RCC 7860 (cell line): ENCODE data around the gene CATSPER1.

Experiments used
- DNase-seq: peaks from one replicate; pipeline ENCODE4 v3.0.0-alpha.2; 2015; ENCODE audit warnings: low spot score
- FAIRE-seq: peaks from 2 replicates; lab custom pipeline; 2012; peaks lifted over from hg19 to GRCh38; lab: Jason Lieb, UNC

Gene CATSPER1

GRCh38 chr11:66026017-66026529, at the start of gene CATSPER1:
TSS of gene CATSPER1 (minus strand) at chr11:66026479. CDS start at chr11:66026379, 100 bp downstream.
- DNase-seq (no peak), FAIRE-seq (no peak)

- DNase-seq (no peak), FAIRE-seq (no peak)
Measured at GRCh38 chr11:66075273-66075672, 49.0 kb upstream of the CATSPER1 start.

GRCh38 chr11:66073669-66074068, 47.4 kb upstream of the CATSPER1 start:
- no peak for FAIRE-seq
- no peak for DNase-seq

- FAIRE-seq: no peak
- DNase-seq: no peak
Measured at GRCh38 chr11:66072518-66072917, 46.2 kb upstream of the CATSPER1 start.

GRCh38 chr11:66072081-66072480, 45.8 kb upstream of the CATSPER1 start:
- no peak for DNase-seq
- no peak for FAIRE-seq

GRCh38 chr11:66071381-66071801, 45.1 kb upstream of the CATSPER1 start:
- DNase-seq (no peak), FAIRE-seq (no peak)

GRCh38 chr11:66070604-66071380, 44.5 kb upstream of the CATSPER1 start:
- no peak for DNase-seq

GRCh38 chr11:66069715-66070603, 43.7 kb upstream of the CATSPER1 start, which contains the start of gene PACS1:
TSS of gene PACS1 (plus strand) at chr11:66070272. CDS start at chr11:66070487, 215 bp downstream.
- FAIRE-seq (no peak), DNase-seq (peak; percentile 50)

More at GRCh38 chr11:66070604-66071380, 44.5 kb upstream of the CATSPER1 start:
- FAIRE-seq: no peak

GRCh38 chr11:66068923-66069714, 42.8 kb upstream of the CATSPER1 start:
- no peak for DNase-seq
- no peak for FAIRE-seq

GRCh38 chr11:66068154-66068821, 42.0 kb upstream of the CATSPER1 start:
- no peak for FAIRE-seq

GRCh38 chr11:66067640-66068039, 41.4 kb upstream of the CATSPER1 start:
- FAIRE-seq: no peak
- DNase-seq: no peak

More at GRCh38 chr11:66068154-66068821, 42.0 kb upstream of the CATSPER1 start:
- peak; percentile 49 for DNase-seq

- no peak for FAIRE-seq
Measured at GRCh38 chr11:66066751-66067150, 40.5 kb upstream of the CATSPER1 start.

GRCh38 chr11:66064571-66064970, 38.3 kb upstream of the CATSPER1 start:
- FAIRE-seq: no peak
- no peak for DNase-seq

More at GRCh38 chr11:66066751-66067150, 40.5 kb upstream of the CATSPER1 start:
- DNase-seq: no peak

- FAIRE-seq: no peak
- DNase-seq: no peak
Measured at GRCh38 chr11:66063900-66064299, 37.6 kb upstream of the CATSPER1 start.

GRCh38 chr11:66062408-66062807, 36.1 kb upstream of the CATSPER1 start:
- FAIRE-seq (no peak), DNase-seq (no peak)

- DNase-seq (no peak), FAIRE-seq (no peak)
Measured at GRCh38 chr11:66061268-66061667, 35.0 kb upstream of the CATSPER1 start.

- FAIRE-seq (no peak), DNase-seq (no peak)
Measured at GRCh38 chr11:66059966-66060680, 33.8 kb upstream of the CATSPER1 start.

- FAIRE-seq (no peak), DNase-seq (no peak)
Measured at GRCh38 chr11:66056501-66056900, 30.2 kb upstream of the CATSPER1 start.

GRCh38 chr11:66055021-66055420, 28.7 kb upstream of the CATSPER1 start:
- DNase-seq (no peak), FAIRE-seq (no peak)
